Measurements from ENCODE around the gene WFS1.

DNA sequence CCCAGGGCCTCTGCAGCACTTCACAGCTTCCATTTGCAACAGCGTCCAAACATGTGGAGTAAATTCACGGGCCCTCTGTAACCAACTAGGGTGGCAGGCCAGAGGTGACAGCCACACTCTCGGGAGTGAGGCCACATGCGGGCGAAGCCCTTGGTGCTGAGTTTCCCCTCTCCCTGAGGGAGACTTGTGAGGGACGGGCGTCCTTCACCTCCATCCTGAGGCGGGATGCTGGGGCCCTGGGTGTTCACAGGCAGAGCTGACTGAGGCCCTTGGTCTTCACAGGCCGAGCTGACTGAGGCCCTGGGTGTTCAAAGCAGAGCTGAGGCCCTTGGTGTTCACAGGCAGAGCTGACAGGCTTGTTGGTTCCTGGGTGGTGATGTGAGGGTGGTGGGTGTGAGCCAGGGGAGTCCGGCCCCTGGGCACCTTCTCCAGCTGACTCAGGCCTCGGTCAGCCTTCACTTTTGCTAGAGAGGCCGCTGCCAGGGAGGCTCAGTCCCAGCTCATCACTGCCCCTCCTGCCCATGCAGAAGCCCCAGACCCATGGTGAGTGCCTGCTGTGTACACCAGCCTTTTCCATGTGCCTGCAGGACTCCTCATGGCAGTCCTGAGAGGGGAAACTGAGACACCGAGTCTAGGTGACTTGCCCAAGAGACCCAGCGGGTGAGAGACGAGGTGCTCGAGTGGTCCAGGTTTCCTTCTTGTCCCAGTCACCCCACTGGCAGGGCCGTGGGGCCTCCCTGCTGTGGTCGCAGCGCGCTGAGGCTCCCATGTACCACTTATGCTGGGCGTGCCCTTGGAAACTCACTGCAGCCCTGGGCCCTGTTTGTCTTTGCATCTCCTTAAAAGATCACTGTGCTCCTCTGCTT, 8.5 kb downstream of the WFS1 start:
- TF ChIP-seq, protein P1, sequence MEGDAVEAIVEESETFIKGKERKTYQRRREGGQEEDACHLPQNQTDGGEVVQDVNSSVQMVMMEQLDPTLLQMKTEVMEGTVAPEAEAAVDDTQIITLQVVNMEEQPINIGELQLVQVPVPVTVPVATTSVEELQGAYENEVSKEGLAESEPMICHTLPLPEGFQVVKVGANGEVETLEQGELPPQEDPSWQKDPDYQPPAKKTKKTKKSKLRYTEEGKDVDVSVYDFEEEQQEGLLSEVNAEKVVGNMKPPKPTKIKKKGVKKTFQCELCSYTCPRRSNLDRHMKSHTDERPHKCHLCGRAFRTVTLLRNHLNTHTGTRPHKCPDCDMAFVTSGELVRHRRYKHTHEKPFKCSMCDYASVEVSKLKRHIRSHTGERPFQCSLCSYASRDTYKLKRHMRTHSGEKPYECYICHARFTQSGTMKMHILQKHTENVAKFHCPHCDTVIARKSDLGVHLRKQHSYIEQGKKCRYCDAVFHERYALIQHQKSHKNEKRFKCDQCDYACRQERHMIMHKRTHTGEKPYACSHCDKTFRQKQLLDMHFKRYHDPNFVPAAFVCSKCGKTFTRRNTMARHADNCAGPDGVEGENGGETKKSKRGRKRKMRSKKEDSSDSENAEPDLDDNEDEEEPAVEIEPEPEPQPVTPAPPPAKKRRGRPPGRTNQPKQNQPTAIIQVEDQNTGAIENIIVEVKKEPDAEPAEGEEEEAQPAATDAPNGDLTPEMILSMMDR (conservative IDR thresholded peaks at IDR 0.05; ENCODE audit: low read depth, low read length) = no peak
- TF ChIP-seq, protein P2, sequence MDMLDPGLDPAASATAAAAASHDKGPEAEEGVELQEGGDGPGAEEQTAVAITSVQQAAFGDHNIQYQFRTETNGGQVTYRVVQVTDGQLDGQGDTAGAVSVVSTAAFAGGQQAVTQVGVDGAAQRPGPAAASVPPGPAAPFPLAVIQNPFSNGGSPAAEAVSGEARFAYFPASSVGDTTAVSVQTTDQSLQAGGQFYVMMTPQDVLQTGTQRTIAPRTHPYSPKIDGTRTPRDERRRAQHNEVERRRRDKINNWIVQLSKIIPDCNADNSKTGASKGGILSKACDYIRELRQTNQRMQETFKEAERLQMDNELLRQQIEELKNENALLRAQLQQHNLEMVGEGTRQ (IDR thresholded peaks at IDR 0.05; ENCODE audit: low read depth, low read length) = no peak
- TF ChIP-seq RFX5 (IDR thresholded peaks at IDR 0.05; ENCODE audit: low read depth, low read length) (no peak), POLR2A (IDR thresholded peaks at IDR 0.05; ENCODE audit: low read depth, low read length) (no peak), MAZ (IDR thresholded peaks at IDR 0.05; ENCODE audit: borderline replicate concordance, low read depth, low read length) (no peak), BHLHE40 (IDR thresholded peaks at IDR 0.05; ENCODE audit: low read depth, low read length) (no peak), RAD21 (IDR thresholded peaks at IDR 0.05; ENCODE audit: low read length) (no peak), MXI1 (IDR thresholded peaks at IDR 0.05; ENCODE audit: borderline replicate concordance, low read depth, low read length) (no peak)
- TF ChIP-seq, protein P3, sequence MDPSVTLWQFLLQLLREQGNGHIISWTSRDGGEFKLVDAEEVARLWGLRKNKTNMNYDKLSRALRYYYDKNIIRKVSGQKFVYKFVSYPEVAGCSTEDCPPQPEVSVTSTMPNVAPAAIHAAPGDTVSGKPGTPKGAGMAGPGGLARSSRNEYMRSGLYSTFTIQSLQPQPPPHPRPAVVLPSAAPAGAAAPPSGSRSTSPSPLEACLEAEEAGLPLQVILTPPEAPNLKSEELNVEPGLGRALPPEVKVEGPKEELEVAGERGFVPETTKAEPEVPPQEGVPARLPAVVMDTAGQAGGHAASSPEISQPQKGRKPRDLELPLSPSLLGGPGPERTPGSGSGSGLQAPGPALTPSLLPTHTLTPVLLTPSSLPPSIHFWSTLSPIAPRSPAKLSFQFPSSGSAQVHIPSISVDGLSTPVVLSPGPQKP (IDR thresholded peaks at IDR 0.05; ENCODE audit: borderline replicate concordance, low read depth, low read length) = no peak

Measured in IMR-90 (cell line).